ENCODE results near the gene ZBTB46.

ZBTB46 gene

DNA sequence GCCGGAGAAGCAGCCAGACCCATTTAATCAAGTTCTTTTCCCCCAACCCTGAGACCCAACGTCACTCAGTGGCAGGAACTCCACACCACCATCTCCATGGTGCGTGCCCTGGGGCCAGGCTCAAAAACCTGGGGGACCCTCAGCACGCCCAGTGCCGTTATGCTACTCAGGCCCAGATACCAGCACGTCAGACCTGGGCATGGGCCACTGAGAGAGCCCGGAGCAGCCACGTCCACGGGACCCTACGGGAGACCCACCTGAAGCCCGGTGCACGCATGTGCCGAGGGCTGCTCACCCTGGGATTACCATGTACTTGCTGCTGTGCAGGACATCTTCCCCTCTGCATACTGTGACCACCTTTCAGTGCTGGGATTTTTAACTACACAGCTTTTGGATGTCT, 77.7 kb downstream of the ZBTB46 start:
- Histone ChIP-seq H3K4me3 (no peak overlapping the region), H3K27ac (no peak overlapping the region)

DNA sequence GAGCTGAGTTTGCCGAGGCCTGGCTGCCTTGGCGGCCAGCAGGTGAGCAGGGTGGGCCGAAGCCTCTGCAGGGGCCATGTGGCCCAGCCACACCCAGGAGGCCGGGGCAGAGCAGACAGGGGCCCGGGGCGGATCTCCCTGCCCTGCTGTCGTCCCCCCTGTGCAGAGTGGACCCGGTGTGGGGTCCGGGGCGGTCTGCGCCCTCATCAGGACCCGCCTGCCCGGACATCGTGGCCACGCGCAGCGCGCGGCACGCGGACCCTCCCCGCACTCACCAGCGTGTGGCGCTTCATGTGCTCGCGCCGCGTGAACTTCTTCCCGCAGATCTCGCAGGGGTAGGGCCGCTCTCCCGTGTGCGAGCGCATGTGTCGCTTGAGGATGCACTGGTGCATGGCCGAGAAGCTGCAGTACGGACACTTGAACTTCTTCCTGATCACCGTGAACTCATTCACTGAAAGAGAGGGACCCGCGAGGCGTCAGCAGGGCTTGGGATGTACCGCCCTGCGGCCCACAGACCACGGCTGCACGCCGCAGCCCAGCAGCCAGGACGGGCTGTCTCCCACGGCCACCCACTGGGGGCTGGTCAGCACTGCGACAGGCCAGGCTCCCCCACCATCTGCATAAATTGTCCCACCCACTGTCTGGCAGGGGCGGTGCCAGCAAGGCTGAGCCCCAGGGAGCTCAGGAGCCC, 78.5 kb downstream of the ZBTB46 start:
- Histone ChIP-seq H3K27ac (no peak overlapping the region), H3K4me3 (no peak overlapping the region)

DNA sequence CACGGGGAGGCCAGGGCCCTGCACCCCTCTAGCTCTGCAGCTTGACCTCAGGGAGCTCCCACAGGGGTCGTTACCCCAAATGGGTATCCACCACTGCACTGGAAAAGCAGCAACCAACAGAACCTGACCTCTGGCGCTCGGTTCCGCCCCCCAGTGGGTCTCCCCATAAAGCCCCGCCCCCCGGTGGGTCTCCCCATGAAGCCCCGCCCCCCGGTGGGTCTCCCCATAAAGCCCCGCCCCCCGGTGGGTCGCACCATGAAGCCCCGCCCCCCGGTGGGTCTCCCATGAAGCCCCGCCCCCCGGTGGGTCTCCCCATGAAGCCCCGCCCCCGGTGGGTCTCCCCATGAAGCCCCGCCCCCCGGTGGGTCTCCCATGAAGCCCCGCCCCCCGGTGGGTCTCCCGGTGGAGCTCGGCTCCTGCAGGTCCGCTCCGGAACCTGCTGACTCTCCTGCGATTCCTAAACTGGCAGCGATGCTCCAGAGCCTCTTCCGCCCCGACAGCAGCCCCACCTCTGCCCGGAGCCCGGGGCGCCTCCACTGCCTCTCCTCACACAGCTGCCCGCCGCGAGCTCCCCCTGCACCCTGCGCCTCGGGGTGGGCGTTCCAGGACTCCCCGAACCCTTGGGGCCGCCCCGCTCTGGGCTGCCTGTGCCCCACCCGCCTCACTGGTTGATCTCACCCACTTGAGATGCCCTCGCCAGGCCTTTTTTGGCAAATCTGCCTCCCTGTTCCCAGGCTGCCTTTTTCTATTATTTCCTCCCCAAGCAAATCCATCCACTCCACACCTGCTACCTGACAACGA, 79.4 kb downstream of the ZBTB46 start:
- H3K4me3 ChIP-seq = no peak overlapping the region
- H3K27ac ChIP-seq = peak overlapping the region in 13 of 21 experiments; percentile 53 to 94 (median 76)

DNA sequence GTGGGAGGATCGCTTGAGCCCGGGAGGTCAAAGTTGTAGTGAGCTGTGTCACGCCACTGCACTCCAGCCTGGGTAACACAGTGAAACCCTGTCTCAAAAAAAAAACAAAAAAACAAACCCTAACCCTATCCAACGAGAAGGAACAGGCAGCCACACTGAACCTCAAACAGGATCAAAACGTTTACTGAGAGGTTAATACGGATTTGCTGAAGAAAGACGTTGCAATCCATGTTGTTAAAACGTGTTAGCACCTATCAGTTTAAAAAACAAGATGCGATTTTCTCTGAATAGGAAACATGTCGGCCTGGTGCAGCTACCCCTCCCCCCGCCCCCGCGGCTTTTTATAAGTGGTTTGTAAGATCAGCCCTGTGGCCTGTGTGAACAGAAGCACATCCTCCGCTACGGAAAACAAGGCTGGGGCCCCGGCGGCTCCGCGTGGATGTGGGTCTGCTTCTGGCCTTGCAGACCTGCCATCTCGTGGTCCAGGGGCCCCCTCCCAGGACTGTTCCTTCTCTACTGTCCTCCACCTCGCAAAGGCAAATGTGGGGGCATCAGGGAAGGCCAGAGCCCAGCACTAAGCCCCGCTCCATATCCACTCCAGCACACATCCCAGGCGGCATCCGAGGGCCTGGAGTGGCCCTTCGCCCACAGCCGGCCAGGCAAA, 80.1 kb downstream of the ZBTB46 start:
- Histone ChIP-seq H3K27ac (peak overlapping the region in 13 of 21 experiments; percentile 53 to 94 (median 76)), H3K4me3 (no peak overlapping the region)

DNA sequence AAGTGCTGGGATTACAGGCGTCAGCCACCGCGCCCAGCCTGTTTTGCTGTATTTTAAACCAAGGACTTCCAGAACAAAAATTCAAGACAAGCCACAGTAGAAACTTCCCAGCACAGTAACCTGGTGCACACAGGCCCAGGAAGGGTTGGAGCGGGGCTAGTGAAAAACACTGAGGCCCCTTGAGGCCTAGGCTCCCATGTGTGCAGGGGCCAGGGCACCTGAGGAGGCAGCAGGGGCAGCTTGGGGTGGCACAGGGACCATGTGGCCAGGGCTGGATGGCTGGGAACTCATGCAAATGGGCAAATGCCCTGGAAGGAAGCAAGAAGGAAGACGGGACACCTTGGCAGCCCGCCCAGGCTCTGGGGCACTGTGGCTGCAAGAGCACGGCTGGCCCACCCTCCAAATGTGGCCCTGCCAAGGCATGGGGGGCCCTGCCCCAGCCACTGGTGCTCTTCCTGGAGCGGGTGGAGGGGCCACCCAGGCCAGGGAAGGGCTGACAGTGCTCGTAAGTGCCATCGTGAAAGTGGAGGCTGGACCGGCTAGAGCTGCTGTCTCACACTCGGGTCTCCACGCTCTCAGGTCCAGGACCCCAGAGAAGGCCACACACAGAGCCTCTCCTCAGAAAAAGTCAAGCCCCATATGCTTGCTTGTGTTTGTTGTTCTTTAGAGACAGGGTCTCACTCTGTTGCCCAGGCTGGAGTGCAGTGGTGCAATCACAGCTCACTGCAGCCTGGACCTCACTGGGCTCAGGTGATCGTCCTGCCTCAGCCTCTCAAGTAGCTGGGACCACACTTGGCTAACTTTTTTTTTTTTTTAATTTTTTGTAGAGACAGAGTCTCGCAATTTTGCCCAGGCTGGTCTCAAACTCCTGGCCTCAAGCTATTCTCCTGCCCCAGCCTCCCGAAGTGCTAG, 81.2 kb downstream of the ZBTB46 start:
- H3K27ac ChIP-seq = peak overlapping the region in 7 of 21 experiments; percentile 22 to 94 (median 69)
- no peak overlapping the region for H3K4me3 ChIP-seq

DNA sequence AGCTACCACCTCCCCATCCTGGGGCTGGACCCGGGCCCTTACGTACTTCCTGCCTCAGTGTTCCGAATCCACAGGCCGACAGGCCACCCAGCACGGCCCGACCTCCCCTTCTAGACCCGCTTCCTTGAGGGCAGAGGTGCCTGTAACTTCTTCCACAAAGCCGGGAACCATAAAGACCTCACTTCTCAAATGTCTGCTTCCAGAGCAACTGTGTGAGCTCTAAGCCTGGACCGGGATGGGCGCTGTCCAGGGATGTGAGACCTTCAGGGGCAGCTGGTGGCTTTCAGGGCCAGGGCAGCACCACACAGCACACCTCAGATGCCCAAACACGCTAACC, 82.2 kb downstream of the ZBTB46 start:
- no peak overlapping the region for H3K27ac ChIP-seq
- H3K4me3 ChIP-seq = no peak overlapping the region

DNA sequence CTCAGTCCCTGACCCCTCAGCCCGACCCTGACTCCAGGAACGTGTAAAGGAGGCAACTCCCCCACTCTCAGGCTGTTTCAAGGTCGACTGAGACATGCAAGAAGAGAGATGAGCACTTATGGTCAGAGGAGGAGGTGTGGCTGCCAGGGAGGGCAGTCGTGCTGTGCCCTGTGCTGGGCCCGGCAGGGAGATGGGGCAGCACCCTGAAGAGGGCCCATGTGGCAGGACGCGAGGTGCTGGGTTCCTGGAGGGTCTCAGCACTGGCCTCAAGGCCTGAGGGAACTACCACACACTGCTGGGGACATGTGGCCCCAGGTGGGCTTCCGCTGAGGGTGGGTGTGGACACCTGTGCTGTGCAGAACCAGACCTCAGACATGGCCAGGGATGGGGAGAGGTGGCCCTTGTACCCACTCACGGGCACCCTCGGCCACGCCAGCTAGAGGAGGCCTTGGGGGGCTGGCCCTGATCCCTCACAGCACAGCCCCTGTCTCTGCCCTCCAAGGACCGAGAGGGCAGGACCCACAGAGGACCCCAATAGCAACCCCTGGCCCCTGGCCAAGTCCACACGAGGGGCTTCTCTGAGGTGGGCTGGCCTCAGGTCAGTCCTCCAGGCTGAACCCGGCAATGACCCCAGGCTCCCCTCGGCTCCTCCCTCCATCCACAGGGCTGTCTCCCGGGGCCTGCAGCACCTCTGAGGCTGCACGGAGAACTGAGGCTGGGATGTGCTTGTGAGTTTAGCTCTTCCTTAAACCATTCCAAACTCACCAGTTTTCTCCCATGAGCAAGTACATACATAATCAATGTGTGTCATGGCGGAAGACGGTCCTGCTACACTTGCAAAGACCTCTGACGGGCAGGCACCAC, 82.8 kb downstream of the ZBTB46 start:
- Histone ChIP-seq H3K27ac (no peak overlapping the region), H3K4me3 (no peak overlapping the region)

DNA sequence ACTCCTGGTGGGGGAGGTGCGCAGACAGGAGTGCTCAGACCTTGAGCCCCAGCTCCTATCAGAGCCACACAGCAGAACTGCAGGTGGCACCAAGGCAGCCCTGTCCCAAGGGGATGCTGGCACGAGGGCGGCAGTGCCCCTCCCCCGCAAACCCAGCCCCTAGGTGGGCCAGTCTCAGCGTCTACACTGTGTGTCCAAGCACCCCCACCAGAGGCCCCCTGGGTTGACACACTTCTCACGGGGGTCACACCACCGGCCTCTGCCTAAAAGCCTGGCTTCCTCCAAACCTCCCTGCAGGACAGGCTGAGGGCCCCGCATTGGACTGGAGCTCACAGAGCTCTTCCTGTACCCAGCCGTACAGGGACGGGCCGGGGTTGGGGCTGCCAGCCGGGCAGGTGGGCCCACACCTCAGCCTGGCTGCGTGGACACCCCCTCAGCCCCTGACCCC, 83.4 kb downstream of the ZBTB46 start:
- H3K27ac ChIP-seq = no peak overlapping the region
- H3K4me3 ChIP-seq = no peak overlapping the region

DNA sequence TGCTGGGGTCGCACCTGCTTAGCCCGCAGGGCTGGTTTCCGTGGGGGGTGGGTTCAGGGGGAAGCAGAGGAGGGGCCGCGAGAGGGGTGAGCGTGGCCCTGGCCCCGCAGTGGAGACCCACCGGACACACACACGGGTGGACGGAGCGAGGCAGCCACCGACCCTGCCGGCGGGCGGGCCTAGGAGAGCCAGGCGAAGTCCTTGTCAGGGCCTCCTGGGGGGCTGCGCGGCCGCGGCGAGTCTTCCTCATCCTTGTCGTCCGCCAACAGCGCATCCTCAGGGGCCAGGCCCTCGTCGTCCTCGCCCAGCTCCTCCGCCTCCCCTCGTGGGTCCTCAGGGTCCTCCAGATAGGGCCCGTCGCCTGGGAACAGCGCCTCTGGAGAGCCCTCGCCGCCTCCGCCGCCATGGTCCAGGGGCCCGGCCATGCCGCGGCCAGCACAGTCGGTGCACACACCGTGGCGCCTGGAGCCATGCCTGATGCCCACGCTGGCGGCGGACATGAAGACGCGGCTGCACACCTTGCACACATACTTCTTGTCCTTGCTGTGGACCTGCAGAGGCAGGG, 84.2 kb downstream of the ZBTB46 start:
- H3K27ac ChIP-seq = no peak overlapping the region
- no peak overlapping the region for H3K4me3 ChIP-seq

DNA sequence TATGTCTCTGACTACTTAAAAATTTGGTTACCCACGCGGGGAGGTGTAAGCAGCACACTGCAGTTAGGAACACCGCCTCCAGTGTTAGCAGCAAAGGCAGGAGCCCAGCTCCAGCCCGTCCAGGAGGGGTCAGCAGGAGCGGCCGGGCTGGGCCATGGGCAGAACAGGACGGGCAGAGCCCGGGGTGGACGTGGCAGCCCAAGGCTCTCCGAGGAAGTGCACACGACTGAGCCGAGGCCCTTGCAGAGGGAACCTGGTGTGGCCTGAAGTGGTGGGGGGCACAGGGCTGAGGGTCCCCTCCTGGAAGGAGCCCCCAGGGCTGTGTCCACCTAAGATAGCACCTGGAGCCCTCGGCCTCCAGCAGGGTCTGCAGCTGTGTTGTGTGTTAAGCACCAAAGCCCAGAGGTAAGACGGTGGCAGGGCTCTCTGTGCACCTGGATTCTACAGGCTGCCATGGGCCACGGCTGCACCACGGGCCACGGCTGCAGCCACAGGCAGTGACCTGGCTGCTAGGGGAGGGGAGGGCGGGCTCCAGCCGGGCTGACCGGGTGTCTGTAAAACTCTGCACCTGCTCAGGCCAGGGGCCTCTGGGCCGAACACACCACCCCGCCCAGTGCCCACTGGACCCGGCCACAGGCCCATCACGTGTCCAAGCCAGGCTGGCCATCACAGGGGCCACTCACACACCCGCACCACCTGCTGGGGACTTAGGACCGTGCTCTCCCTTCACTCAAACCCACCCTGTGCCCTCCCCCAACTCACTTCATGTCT, 84.9 kb downstream of the ZBTB46 start:
- Histone ChIP-seq H3K4me3 (no peak overlapping the region), H3K27ac (no peak overlapping the region)

DNA sequence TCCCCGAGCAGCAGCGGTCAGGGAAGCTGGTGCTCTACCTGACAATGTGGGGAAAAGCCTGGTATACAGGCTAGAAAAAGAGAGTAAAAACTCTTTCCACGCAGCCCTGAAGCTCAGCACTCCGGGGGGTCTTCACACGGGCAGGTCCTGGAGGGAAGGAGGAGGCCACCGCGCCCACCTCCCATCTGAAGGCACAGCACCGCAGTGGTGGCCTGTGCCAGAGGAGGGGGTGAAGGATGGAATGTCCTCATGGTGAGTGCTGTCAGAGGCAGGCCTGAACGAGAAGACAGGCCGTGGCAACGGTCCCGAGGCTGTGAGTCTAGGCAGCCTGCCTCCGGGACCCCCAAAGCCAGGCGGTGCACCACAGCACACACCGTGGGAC, 85.6 kb downstream of the ZBTB46 start:
- H3K4me3 ChIP-seq = no peak overlapping the region
- no peak overlapping the region for H3K27ac ChIP-seq

DNA sequence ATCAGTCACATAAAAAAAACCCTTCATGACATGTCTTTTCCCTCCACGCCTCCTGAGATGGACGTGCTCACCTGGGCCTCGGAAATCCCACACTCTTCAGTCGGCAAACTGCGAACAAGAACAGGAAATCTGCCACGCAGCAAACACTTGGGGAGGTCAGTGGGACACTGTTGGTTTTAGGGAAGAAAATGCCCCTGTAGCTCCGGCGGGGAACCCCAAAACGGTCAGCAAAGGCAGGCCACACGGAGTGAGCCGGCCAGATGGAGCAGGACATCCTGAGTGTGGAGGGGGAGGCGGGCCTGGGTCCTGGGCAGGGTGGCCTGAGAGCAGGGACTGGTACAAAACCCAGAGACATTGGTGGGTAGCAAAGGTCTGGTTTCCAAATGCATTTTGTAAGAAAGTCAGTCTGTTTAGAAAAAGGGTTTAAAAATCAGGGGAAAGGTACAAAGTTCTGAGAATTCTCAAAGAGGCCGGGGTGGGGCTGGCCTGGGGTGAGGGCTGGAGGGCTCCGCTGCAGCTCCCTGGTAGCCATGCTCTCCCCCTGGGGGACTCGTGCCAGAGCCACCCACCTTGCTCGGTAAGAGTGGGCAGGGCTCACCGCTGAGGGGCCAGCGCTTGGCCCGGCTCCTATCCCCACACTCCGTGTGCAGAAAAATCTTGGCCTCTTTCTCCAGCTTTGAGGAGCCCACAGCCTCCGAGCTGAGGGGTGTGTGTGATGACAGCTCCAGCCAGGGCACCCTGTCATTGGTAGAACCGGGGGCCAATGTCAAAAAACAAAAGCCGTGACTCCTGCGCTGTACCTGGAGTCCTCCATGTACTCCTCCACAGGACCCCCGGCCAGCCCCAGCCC, 86.3 kb downstream of the ZBTB46 start:
- Histone ChIP-seq H3K27ac (no peak overlapping the region), H3K4me3 (no peak overlapping the region)

DNA sequence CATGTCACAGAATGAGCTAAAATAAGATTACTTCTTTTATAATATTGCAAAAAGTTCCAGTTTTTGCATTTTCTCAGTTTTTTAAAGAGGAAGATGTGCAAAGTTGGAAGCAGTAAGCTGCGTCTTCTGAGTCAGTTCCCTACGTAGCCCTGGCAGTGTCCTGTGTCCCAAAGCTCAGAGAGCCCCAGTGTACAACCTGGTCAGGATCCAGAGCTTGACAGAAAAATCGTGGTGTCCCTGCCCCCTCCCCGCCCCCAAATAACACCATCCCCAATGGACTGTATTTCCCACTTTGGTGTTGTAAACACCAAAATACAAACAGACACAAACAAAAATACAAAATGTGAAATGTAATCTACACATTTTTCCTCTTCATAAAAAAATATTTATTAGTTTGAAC, 86.9 kb downstream of the ZBTB46 start:
- H3K4me3 ChIP-seq = no peak overlapping the region
- no peak overlapping the region for H3K27ac ChIP-seq

DNA sequence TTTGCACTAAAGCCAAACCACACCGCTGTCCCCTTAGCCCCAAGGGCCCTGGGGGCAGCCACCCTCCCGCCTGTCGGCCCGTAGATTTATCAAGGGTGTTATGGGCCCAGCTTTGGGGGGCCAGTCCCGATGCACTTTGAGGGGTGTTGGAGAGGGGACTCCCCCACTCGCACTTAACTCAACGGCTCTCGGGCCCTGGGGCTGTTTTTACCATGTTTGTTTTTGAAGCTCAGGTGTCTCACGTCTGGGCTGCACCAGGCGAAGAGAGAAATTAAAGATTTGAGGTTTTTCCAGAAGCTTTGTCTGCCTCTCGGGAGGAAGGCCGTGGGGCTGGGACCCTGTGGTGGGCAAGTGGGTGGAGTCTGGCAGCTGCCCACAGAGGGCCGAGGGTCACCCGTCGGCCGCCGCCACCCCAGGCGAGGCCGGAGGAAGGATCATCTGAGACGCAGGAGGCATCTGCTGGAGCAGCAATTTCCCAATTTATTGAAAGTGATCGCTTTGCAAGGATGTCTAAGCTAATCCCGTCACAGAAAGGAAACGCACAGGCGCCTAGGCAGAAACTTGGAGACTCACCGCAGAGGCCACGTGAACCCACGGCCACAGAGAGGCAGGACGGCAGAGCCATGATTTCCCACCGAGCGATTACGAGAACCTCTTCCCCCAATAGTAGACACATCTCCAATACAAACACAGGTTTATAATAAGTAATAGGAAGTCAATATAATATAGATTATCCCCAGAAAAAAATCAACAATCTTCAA, 87.7 kb downstream of the ZBTB46 start:
- no peak overlapping the region for H3K27ac ChIP-seq
- H3K4me3 ChIP-seq = no peak overlapping the region

DNA sequence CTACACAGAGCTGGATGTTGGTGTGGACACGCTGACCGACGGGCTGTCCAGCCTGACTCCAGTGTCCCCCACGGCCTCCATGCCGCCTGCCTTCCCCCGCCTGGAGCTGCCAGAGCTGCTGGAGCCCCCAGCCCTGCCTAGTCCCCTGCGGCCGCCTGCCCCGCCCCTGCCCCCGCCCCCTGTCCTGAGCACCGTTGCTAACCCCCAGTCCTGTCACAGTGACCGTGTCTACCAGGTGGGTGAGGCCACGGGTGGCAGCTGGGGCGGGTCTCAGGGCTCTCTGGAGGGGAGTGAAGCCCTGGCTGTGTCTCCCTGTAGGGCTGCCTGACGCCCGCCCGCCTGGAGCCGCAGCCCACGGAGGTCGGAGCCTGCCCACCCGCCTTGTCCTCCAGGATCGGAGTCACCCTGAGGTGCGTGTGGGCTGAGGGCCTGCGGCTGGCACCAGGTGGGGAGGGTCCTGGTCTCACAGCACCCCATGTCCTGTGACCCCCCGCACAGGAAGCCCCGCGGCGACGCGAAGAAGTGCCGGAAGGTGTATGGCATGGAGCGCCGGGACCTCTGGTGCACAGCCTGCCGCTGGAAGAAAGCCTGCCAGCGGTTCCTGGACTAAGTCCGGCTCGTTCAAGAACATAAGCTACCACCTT, 88.6 kb downstream of the ZBTB46 start:
- Histone ChIP-seq H3K27ac (peak overlapping the region in 4 of 21 experiments; percentile 29 to 88 (median 86)), H3K4me3 (no peak overlapping the region)
